ENCODE data around the gene RASAL1. TPM values are rescaled to one million over a fixed set of nuclear protein-coding genes. Genes with fewer than 3 reads are reported as not detected.

RASAL1 gene
- total and polyA plus RNA-seq, 2 experiments from 2014 or later: 2.7 to 8.2 TPM

DNA sequence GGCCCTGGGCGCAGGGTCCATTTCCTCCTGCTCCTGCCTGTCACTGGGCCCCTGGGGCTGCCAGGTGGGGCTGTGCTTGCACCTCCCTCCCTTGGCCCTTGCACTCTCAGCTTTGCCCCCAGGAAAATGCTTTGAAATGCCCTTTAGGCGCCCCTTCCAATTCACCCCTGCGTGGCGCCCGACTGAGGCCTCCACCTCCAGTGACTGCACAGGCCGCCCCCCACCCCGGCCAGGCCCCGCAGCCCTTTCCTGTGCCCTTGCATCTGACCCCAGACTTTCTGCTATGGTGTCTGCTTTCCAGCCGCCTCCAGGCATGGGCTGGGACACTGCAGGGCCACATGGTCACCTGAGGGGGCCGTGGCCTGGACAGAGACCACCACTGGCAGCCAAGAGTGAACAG is 32.3 kb upstream of the RASAL1 start:
- Histone ChIP-seq H3K79me2 (replicated peaks; ENCODE audit: insufficient read depth) (no peaks in the 10 kb centered on the region; the same call in 1 of the 2 replicates), H3K27me3 (ENCODE audit: insufficient read depth) (no peaks in the 10 kb centered on the region), H3F3A (replicated peaks; ENCODE audit: low read depth) (no peaks in the 10 kb centered on the region; the same call in 1 of the 2 replicates), H4K20me1 (replicated peaks; ENCODE audit: insufficient read depth) (peaks cover 10% of the 10 kb centered on the region; the same call in 1 of the 2 replicates), H3K36me3 (ENCODE audit: insufficient read depth) (peaks cover 34% of the 10 kb centered on the region), H3K4me3 (no peak overlapping the region), H2AFZ (no peak overlapping the region), H3K9me2 (ENCODE audit: insufficient read depth) (no peaks in the 10 kb centered on the region), H3K4me2 (no peak overlapping the region), H3K27ac (ENCODE audit: low read depth) (no peak overlapping the region), H3K4me1 (ENCODE audit: insufficient read depth) (no peaks in the 10 kb centered on the region; the same call in 1 of the 2 replicates)
- H3K27me3 Mint-ChIP-seq (ENCODE audit: insufficient read depth, low read depth, poor library complexity): peaks cover 19% of the 10 kb centered on the region
- H3K9me3 Mint-ChIP-seq: no peaks in the 10 kb centered on the region
- TF ChIP-seq STAT1 (IDR thresholded peaks at IDR 0.05; ENCODE audit: unreplicated experiment): no peak
- TF ChIP-seq, protein P1, sequence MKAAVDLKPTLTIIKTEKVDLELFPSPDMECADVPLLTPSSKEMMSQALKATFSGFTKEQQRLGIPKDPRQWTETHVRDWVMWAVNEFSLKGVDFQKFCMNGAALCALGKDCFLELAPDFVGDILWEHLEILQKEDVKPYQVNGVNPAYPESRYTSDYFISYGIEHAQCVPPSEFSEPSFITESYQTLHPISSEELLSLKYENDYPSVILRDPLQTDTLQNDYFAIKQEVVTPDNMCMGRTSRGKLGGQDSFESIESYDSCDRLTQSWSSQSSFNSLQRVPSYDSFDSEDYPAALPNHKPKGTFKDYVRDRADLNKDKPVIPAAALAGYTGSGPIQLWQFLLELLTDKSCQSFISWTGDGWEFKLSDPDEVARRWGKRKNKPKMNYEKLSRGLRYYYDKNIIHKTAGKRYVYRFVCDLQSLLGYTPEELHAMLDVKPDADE (IDR thresholded peaks at IDR 0.05): no peak
- no peak for TF ChIP-seq ZNF331 (CRISPR knock-in tag; IDR thresholded peaks at IDR 0.05; ENCODE audit: low read depth)
- TF ChIP-seq JUNB (IDR thresholded peaks at IDR 0.05; ENCODE audit: unreplicated experiment): no peak
- peaks cover 6% of the 10 kb centered on the region for H3K4me1 Mint-ChIP-seq
- H3K4me3 Mint-ChIP-seq: no peak overlapping the region
- ATAC-seq (no peak), DNase-seq (ENCODE audit: low spot score) (no peak)
- H3K36me3 Mint-ChIP-seq (ENCODE audit: low read depth): peaks cover 73% of the 10 kb centered on the region
- no peak overlapping the region for H3K27ac Mint-ChIP-seq

DNA sequence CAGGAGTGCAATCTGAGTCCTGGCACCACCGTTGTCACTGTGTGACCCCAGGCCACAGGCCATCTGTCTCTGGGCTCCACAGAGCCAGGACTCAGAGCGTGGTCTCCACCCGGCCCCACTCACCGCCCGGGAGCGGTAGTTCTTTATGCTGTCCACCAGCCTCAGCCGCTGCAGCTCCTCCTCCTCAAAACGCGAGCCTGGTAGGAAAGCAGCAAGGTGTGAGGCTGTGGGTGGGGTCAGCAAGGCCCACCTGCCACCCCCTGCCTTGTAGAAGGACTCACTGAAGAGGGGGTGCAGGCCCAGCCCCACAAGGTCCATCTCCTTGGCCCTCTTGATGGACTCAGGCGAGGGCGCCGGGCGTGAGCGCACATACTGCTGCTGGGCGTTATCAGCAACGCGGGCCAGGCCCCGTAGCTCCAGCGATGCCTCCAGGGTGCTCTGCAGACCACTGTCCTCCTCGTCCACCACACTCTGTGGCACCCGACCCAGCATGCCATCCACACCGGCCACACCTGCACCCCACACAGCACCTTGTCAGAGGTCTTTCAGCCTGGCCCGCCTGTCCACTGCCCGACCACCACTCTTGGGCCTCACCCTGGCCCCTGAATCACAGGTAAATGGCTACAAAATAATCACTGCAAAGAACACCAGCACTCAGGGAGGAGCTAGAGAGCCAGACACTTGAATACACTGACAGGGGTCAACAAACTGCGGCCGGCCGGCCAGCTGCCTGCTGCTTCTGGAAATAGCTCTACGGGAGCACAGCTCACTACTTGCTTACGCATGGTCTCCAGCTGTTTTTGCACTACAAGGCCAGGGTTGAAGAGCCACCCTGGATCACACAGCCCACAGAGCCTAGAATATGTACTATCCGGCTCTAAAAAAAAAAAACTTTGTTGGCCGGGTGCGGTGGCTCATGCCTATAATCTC is 30.2 kb upstream of the RASAL1 start:
- H3K36me3 ChIP-seq (ENCODE audit: insufficient read depth): peaks cover 17% of the 10 kb centered on the region
- H3K4me2 ChIP-seq: no peak overlapping the region
- Mint-ChIP-seq H3K36me3 (ENCODE audit: low read depth) (peaks cover 65% of the 10 kb centered on the region), H3K27ac (no peak overlapping the region), H3K27me3 (ENCODE audit: insufficient read depth, low read depth, poor library complexity) (peaks cover 23% of the 10 kb centered on the region), H3K4me3 (no peak overlapping the region), H3K4me1 (peaks cover 21% of the 10 kb centered on the region), H3K9me3 (peaks cover 3% of the 10 kb centered on the region; the same call in 1 of the 3 replicates)
- H3F3A ChIP-seq (replicated peaks; ENCODE audit: low read depth): peaks cover 11% of the 10 kb centered on the region; the same call in 1 of the 2 replicates
- DNase-seq (ENCODE audit: low spot score) (no peak), ATAC-seq (no peak)
- H3K4me3 ChIP-seq: no peak overlapping the region
- no peak overlapping the region for H2AFZ ChIP-seq
- no peaks in the 10 kb centered on the region for H3K9me2 ChIP-seq (ENCODE audit: insufficient read depth)
- H4K20me1 ChIP-seq (replicated peaks; ENCODE audit: insufficient read depth): peaks cover 14% of the 10 kb centered on the region; the same call in 1 of the 2 replicates
- H3K79me2 ChIP-seq (replicated peaks; ENCODE audit: insufficient read depth): no peaks in the 10 kb centered on the region; the same call in 1 of the 2 replicates
- no peaks in the 10 kb centered on the region for H3K27me3 ChIP-seq (ENCODE audit: insufficient read depth)
- H3K27ac ChIP-seq (ENCODE audit: low read depth): no peak overlapping the region
- H3K4me1 ChIP-seq (ENCODE audit: insufficient read depth): peaks cover 9% of the 10 kb centered on the region; the same call in 1 of the 2 replicates
- TF ChIP-seq EZH2 (IDR thresholded peaks at IDR 0.05; ENCODE audit: low read depth, unreplicated experiment) (no peak), NANOG (IDR thresholded peaks at IDR 0.05; ENCODE audit: borderline replicate concordance) (no peak), STAT1 (IDR thresholded peaks at IDR 0.05; ENCODE audit: unreplicated experiment) (no peak), POLR2AphosphoS5 (IDR thresholded peaks at IDR 0.05; ENCODE audit: low read depth) (no peak), CREB1 (CRISPR knock-in tag; IDR thresholded peaks at IDR 0.05; ENCODE audit: low read depth) (no peak)
- TF ChIP-seq, protein P2, sequence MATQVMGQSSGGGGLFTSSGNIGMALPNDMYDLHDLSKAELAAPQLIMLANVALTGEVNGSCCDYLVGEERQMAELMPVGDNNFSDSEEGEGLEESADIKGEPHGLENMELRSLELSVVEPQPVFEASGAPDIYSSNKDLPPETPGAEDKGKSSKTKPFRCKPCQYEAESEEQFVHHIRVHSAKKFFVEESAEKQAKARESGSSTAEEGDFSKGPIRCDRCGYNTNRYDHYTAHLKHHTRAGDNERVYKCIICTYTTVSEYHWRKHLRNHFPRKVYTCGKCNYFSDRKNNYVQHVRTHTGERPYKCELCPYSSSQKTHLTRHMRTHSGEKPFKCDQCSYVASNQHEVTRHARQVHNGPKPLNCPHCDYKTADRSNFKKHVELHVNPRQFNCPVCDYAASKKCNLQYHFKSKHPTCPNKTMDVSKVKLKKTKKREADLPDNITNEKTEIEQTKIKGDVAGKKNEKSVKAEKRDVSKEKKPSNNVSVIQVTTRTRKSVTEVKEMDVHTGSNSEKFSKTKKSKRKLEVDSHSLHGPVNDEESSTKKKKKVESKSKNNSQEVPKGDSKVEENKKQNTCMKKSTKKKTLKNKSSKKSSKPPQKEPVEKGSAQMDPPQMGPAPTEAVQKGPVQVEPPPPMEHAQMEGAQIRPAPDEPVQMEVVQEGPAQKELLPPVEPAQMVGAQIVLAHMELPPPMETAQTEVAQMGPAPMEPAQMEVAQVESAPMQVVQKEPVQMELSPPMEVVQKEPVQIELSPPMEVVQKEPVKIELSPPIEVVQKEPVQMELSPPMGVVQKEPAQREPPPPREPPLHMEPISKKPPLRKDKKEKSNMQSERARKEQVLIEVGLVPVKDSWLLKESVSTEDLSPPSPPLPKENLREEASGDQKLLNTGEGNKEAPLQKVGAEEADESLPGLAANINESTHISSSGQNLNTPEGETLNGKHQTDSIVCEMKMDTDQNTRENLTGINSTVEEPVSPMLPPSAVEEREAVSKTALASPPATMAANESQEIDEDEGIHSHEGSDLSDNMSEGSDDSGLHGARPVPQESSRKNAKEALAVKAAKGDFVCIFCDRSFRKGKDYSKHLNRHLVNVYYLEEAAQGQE (IDR thresholded peaks at IDR 0.05; ENCODE audit: unreplicated experiment): no peak

Measured in GM23338 (cell line).